Endometrial microvascular endothelial cells (primary cell): ENCODE results near the gene WDFY4. TPM values are rescaled to one million over a fixed set of nuclear protein-coding genes. Genes with fewer than 3 reads are reported as not detected.

ENCODE experiments used
- in situ Hi-C: cut with HindIII; loops from 2 replicates; pipeline ENCODE4 v1.10.0; 2017; ENCODE audit warnings: low sequenced_read_pairs, low pct_unique_long_range_greater_than_20kb; ENCODE audit errors: inconsistent ontology term
- total RNA-seq: library from RNA; depleted of rRNA; stranded (reverse); fragments of >200 nt; gene quantifications from one replicate; pipeline ENCODE4 v1.2.3, GENCODE V29; 2015; ENCODE audit errors: inconsistent ontology term

The WDFY4 gene
- total RNA-seq, 1 donor from 2014 or later: 13.4 TPM

DNA sequence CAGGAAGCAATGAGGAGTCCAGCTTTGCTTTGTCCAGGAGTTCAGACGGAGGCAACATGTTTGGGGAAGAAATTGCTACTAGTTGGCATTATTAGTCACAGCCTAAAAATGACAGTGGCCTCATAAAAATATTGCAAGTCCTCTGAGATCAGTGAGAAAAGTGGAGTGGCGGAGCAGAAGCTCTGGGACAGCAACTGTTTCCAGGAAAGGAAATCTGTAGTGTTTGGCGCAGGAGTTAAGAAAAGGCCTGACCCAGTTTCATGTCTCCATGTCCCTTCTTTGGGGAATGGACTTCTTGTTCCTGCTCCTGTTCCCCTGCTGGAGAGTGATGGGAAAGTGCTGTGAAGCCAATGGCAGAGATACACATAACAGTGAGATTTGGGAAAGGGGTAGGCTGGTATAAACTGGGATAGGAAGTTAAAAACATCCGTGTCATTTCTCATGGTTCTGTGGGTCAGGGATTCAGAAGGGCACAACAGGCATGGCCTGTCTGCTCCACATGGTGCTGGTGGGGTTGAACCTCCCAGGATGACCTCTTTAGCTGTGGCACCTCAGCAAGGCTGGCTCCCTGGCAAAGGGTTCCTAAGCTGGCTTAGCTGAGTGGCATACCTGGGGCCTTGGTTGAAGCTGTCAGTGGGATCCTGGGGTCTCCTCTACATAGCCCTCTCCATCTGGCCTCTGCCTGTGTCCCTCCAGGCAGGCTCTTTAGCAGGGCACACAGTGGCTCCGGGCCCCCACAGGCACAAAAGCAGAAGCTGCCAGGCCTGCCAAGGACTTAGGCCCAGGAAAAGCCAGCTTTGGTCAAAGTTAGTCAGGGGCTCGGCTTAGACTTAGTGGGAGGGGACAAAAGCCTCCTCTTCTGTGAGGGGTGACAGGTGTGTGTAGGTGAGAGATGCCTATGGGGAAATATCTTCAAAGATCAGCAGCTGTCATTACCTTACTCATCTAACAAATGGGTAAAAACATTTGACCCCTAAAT lies 77.7 kb downstream of the WDFY4 start:
- in situ Hi-C loops: no loop called here

DNA sequence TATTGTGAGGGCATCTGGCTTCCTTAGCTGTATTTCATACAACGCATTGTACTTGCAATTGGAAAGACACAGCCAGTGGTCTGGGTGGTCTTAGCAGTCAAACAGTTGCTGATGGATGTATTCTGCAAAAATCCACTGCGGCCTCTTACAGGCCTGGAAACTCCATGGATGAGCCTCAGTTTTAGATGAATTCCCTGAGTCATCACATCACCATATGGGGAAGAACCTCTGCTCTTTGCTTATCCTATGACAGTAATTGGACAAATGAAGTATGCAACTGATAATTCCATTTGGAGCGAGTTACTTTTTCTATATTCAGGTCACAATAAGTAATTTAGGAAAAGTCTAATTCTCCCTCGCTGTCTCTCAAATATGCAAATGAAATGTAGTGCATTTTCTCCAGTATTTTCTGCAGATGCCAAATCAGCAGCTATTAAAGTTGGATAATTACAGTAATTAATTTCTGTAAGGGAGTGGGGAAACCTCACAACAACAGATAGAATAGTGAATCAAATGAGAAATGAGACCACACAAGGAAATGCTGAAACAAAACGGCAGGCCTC lies 78.8 kb downstream of the WDFY4 start:
- in situ Hi-C loops: no loop called here

DNA sequence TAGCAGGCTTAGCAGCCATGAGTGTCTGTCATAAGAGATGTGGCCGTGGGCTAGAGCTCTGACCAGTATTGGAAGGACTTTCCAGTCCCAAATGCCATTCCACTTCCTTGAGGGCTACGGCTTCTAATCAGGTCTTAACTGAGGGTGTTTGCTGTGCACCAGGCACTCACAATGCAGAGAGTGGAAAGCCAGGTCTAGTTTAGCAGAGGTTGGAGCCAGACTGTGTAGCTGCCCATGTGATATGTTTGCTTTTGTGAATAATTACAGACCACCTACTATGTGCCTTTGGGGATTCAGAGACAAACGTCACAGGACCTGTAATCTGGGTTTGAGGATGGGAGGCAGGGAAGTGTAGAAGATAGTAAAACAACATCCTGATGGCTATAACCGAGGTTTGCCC lies 79.8 kb downstream of the WDFY4 start:
- in situ Hi-C loops: no loop called here

DNA sequence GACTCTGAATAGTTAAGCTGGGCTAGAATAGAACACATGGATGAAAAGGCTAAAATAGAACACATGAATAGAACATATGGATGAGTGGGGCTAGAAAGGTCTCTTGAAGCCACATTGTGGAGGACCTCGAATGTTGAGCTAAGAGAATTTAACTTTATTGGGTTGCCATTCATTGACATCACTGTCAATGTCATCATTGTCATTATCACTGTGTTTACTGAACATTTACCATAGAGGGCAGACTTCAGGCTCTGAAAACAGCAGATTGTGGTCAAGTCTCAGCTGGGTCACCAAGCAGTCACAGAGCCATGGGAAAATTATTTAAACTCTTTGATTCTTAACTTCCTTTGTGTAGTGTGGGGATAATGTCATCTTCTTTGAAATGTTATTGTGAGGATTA lies 80.4 kb downstream of the WDFY4 start:
- in situ Hi-C loops: no loop called here

DNA sequence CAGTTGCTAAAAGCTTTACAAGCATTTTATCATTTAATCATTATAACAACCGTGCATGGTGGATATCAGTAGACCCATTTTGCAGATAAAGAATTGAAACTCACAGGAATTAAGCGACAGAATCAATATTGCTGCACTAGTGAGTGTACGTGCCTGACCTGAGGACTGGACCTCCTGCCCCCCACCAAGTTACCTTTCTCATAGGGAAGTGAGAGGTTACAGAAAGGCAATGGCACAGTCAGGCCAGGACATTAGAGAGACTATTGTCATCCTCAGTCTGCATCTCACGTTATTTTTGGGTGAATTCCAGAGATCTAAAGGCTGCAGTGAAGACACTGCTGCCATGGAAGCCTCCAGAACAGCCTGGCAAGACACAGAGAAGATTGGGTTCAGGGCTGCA lies 80.9 kb downstream of the WDFY4 start:
- in situ Hi-C loops: no loop called here

DNA sequence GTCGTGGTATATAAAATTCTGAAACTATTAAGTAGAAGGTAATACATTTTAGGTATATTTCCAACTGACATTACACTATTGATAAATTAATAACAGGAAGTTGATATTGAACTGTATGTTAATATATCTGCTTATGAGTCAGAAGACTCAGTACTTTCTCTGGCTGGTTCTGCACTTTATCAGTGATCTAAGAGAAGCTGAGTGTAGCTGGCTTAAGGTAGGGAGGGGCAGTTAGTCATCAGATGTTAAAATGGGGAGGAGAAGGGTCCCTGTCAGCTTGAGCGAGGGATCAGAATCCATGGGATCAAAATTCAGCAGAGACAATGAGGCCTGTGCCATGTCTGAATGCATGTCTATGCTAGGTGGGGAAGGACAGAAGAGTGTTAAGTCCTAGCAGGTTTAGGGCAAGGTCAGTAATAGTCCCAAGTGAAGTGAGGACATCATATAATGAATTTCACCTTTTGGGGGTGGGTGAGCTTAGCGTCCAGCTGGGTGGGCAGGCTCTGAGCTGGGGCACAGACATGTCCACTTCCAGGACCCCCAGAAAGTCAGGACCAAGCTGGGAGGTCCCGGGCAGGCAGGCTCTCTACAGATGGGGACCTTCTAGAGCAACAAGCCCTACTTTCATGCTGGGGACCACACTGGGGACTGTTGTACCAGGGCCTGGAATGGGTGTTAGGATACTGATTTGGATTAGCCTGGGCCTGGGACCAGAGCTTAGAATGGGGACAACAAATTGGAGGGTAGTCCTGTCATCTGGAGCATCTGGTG lies 82.9 kb downstream of the WDFY4 start:
- in situ Hi-C loops: no loop called here

DNA sequence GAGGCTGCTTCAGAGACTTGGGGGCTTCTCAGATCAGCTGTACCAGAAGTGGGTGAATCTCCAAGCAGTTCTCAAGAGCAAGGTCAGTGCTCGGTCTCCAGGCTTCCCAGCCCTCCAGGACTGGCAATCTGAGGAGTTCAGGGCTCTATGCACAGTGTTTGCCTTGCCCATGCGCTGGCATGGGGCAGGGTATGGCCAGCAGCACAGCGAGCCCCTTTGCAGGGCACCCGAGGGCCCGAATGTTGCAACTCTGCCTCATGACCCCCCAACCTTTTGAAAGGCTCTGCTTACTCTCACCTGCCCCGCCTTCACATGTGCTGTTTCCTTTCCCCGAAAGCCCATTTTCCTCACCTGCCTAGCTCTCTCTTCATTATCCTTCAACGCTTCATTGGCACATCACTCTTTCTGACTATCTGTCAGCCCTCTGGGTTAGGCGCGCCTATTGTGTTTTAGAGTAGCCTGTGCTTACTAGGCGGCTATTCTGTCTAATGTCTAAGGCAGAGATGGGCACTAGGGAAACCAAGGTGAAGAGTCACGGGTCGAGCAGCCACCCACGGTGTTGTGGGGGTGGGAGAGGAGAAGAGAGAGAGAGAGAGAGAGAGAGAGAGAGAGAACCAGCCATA lies 83.6 kb downstream of the WDFY4 start:
- in situ Hi-C loops: no loop called here

DNA sequence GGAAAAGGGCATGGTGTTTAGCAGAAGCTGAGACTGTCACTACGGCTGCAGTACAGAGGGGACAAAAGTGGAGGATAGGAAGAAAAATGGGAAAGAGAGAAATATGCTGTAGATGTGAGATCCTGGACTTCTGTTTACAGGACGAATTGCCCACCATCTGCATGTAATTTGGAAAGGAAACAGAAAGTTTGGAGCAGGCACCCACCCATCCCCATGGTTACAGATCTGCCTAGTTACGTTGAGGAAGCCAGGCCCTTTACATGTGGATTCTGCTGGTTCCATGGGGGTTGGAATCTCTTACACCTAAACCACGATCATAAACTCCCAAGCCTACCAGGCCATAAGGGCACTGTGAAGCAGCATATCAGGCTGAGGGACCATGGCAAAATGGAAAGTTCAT lies 84.3 kb downstream of the WDFY4 start:
- in situ Hi-C loops: no loop called here

DNA sequence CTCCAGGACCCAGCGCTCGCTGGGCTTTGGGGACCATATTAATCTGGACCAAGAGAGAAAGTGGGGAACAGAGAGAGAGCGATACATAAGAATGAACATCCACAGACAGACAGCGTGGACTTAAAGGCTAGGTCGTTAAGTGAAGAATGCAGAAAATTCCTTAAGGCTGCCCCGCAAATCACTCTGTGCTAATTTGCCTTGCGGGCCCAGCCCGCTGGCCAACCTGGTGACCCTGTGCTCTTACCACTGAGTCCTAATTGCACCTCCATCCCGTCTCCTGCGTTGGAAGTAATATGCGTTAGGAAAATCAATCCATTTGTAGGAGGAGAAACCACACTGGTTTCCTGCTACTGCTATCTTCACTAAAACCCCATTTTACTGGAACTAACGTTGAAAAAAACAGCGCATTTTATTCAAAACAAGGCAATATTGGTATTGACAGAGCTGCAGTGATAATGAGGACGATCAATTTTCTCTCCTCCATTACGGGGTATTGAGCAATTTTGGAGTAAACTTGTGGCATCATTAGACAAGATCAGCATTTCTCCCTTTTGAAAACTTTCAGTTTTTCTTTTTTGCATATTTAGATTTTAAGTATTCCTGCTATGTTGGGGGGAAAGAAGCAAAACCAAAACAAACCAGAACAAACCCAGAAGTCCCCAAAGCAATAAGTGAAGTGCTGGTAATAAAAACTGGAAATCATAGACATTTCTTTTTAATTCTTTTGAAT lies 85.2 kb downstream of the WDFY4 start:
- in situ Hi-C loops: no loop called here

DNA sequence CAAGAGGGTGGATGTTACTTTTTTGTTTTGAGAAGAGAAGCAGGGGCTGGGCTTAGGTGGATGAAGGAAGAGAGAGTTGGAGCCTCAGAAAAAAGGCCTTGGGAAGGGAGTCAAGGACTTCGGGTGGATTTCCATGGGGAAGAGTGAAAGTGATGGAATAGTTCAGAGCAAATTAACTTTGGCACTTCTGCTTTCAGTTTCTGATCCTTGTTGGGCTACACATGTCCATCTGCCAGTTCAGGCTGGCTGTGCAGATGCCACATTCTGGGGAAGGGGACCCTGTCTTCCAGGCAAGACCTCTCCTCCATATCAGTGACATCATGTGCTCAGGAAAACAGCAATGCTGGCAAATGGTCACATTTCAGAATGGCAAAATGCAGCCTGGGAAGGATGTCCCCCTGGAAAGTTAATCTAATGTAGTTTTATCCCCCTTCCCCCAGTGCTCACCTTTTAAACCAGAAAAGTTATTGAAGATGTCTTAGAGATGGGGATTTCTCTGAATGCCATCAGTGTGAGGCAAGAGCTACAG lies 86.0 kb downstream of the WDFY4 start:
- in situ Hi-C loops: no loop called here

DNA sequence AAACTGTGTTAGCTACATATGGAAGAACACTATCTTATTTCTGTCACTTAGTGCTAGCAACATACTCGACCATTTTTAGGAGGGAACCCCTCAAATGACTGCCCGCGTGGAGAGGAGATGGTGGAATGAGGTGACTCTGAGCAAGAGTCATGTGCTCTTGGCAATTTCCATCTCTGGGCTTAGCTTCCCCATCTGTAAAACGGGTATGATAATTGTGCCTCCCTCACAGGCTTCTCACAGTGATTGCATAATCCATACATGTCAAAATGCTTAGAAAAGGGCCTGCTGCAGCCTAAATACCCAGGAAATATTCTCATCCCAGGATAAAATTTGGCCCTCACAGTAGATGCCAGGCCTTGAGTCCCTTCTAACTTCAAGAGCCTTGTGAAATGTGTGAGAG lies 86.6 kb downstream of the WDFY4 start:
- in situ Hi-C loops: no loop called here

DNA sequence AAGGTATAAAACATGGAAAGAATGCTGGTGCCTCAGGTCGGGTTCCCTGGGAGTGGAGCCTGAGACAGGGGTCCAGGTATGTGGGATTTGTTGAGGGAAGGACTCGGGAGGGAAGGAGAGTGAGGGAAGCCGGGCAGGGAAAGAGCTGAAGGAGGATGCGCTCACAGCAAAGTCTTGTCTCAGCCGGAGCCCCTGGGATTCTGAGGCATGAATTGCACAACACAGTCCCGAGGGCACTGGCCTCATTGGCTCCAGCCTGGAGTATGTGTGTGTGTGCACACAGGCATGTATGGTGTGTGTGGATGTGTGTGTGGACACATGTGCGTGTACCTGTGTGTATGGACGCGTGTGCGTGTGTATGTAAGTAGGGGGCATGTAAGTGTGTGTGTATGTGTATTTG lies 87.4 kb downstream of the WDFY4 start:
- in situ Hi-C loops: no loop called here

DNA sequence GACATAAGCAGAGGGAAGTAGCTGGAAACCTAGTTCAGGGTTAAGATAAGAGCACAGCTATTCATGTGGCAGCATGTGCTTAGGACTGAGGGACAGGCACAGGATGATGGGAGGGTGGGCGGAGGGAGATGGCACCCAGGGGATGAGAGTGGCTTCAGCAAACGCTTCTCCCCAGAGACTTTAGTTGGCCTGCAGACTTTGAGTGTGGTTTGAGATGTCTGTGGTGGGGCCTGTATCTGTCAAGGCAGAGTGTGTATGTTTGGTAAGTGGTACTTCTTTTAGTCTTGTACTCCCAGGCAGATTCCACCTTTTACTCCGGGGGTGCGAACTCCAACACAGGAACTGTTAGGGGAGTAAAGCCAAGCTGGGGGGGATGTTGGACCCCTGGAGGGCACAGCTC lies 88.9 kb downstream of the WDFY4 start:
- in situ Hi-C loops: no loop called here

DNA sequence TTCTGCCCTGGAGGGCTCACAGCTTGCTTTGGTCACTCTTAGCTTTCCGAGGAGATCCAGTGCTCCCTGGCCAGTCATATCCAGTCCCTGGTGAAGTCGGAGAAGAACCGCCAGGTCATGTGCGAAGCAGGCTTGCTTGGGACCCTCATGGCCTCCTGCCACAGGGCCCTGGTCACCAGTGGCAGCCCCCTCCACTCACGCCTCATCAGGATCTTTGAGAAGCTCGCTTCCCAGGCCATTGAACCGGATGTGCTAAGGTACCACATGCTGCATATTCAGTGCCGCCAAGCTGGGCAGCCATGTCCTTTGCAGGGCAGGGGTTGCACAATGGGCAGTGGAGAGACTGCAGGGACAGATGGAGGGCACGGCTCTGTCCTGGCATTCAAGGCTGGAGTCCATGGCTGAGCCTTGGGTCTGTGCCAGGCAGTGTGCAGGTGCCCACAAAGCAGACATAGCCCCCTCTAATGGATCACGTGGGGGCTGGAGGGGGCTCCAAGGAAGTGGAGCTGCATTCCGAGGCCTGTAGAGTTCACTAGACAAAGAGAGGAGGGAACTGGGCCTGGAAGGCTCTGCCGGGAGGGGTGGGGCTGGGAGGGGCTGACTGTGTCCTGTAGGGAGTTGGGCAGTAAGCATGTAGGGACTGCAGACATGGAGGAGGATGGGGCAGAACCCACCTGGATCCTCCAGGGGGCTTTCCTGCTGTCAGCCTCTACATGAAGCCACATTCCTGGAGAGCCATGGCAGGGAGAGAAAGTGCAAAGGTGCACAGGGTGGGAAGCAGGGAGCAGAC lies 89.9 kb downstream of the WDFY4 start:
- in situ Hi-C loops: no loop called here

DNA sequence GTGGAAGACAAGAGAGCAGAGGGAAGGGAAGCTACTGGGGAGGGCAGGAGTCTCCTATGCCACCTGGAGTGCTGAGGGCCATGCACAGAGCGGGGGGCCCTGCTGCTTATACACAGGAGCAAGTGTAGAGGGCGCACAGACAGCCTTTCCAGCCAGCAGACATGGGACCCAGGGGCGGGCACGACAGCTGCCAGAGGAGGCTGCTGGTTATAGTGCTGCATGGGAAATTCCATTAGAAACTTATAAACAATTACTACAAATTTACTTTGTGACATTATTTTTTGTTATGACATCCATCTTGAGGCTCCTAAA lies 90.5 kb downstream of the WDFY4 start:
- in situ Hi-C loops: no loop called here

DNA sequence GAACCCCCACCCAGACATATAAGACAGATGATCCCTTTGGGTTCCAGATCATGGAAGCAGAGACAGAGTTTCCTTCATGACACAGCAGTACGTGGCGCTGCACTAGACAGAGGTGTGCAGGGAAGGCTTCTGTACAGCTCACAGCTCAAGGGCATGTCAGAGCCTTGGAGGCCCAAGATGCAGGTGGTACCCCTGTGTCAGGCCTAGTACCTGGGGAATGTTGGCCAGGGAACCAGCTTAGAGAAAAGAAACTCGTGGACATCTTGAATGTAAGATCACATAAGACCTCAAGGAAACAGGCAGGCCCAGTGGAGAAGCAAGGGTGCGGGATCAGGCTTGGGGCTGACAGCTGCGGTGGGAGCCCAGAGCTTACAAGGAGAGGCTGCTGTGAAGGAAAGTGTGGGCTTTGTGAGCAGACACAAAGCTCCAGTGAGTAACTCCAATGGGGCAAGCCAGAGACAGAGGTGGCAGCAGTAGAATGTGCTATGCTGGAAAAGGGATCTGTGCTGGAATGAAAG lies 91.4 kb downstream of the WDFY4 start:
- in situ Hi-C loops: no loop called here

DNA sequence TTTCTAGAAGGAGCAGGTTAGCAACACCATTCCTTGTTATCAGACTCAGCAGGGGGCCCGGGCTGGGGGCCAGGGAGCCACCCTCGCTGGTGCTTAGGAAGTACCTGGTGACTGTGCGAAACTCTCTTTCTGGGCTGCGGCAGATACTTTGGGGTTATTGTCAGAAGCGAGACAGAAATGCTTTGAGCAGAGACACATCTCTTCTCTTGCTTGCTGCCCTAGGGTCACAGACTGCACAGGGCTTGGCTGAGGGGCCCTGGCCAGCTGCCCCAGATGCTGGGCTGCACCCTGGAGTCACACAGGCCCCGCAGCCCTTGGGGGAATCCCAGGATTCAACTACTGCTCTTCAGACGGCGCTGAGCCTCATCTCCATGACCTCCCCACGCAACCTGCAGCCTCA lies 91.9 kb downstream of the WDFY4 start:
- in situ Hi-C loops: no loop called here

DNA sequence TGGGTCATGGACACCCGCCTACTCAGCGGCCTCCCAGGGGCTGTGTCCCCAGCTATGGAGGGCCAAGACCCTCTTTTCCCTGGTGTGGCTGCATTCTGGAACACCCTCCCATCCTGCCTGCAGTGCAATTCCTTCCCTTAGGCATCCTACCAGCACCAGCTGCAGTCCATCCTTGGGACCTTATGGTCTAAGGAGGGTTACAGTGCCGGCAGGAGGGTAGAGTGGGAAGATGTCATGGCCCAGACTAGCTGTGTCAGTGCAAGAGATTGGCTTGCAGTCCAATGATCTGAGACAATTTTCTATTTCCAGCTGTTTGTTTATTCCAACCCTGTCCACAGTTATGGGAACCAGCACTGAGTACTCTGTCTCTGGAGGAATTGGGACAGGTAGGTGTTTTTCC lies 92.4 kb downstream of the WDFY4 start:
- in situ Hi-C loops: no loop called here
